IPS-18a (cell line): Measurements from ENCODE around the gene NDUFS2.
A peak's percentile ranks its signal among the peaks of the same experiment; 100 is the strongest.

Experiments
- H3K27ac ChIP-seq: one replicate; pipeline ENCODE4 v1.5.1; 2013; ENCODE audit warnings: low read length
- H3K27me3 ChIP-seq: one replicate; pipeline ENCODE4 v1.6.1; 2013; ENCODE audit warnings: mild to moderate bottlenecking, low read length; ENCODE audit not compliant: control insufficient read depth, insufficient read depth
- H3K36me3 ChIP-seq: one replicate; pipeline ENCODE4 v1.6.1; 2013; ENCODE audit warnings: low read depth, low read length; ENCODE audit not compliant: control insufficient read depth
- H3K4me1 ChIP-seq: one replicate; pipeline ENCODE4 v1.6.1; 2013; ENCODE audit warnings: low read depth, low read length; ENCODE audit not compliant: control insufficient read depth
- H3K4me3 ChIP-seq: one replicate; pipeline ENCODE4 v1.5.1; 2013; ENCODE audit warnings: low read length
- H3K9ac ChIP-seq: one replicate; pipeline ENCODE4 v1.6.1; 2013; ENCODE audit warnings: mild to moderate bottlenecking, low read length, moderate library complexity
- H3K9me3 ChIP-seq: one replicate; pipeline ENCODE4 v1.6.1; 2013; ENCODE audit warnings: low read depth, low read length; ENCODE audit not compliant: control insufficient read depth

Gene NDUFS2

GRCh38 chr1:161162806-161163205, 39.4 kb upstream of the NDUFS2 start:
- Histone ChIP-seq H3K4me3 (no peak overlapping the region), H3K36me3 (peaks cover 16% of the 10 kb centered on the region), H3K27me3 (no peaks in the 10 kb centered on the region), H3K9me3 (no peaks in the 10 kb centered on the region), H3K4me1 (peaks cover 11% of the 10 kb centered on the region), H3K27ac (no peak overlapping the region), H3K9ac (no peak overlapping the region)

GRCh38 chr1:161163793-161164192, 38.4 kb upstream of the NDUFS2 start:
- Histone ChIP-seq H3K4me1 (peaks cover 7% of the 10 kb centered on the region), H3K36me3 (peaks cover 9% of the 10 kb centered on the region), H3K4me3 (no peak overlapping the region), H3K9ac (no peak overlapping the region), H3K27me3 (no peaks in the 10 kb centered on the region), H3K27ac (no peak overlapping the region), H3K9me3 (no peaks in the 10 kb centered on the region)

GRCh38 chr1:161164901-161165610, 37.1 kb upstream of the NDUFS2 start:
- Histone ChIP-seq H3K4me1 (peaks cover 6% of the 10 kb centered on the region), H3K27ac (no peak overlapping the region), H3K4me3 (peak overlapping the region; percentile 76), H3K9me3 (no peaks in the 10 kb centered on the region), H3K36me3 (peaks cover 14% of the 10 kb centered on the region), H3K9ac (peak overlapping the region; percentile 66), H3K27me3 (no peaks in the 10 kb centered on the region)

- Histone ChIP-seq H3K9ac (peak within 1 kb of the TSS; percentile 66), H3K9me3 (no peaks in the 10 kb centered on the region), H3K4me3 (peak within 1 kb of the TSS; percentile 76), H3K27ac (peak within 1 kb of the TSS; percentile 74), H3K36me3 (peaks cover 22% of the 10 kb centered on the region), H3K4me1 (peaks cover 2% of the 10 kb centered on the region), H3K27me3 (no peaks in the 10 kb centered on the region)
Observed at GRCh38 chr1:161165742-161166668, 36.2 kb upstream of the NDUFS2 start, which contains the start of gene PPOX. TSS of gene PPOX (plus strand) at chr1:161166426. CDS start at chr1:161166848, 422 bp downstream.

GRCh38 chr1:161166669-161167548, 35.3 kb upstream of the NDUFS2 start:
- Histone ChIP-seq H3K9me3 (no peaks in the 10 kb centered on the region), H3K27me3 (no peaks in the 10 kb centered on the region), H3K36me3 (peaks cover 28% of the 10 kb centered on the region), H3K4me1 (peaks cover 2% of the 10 kb centered on the region), H3K9ac (peak overlapping the region; percentile 66), H3K4me3 (peak overlapping the region; percentile 76), H3K27ac (no peak overlapping the region)

- Histone ChIP-seq H3K9me3 (no peaks in the 10 kb centered on the region), H3K36me3 (peaks cover 42% of the 10 kb centered on the region)
Observed at GRCh38 chr1:161168906-161169305, 33.3 kb upstream of the NDUFS2 start.

GRCh38 chr1:161171191-161171590, 31.0 kb upstream of the NDUFS2 start:
- Histone ChIP-seq H3K27me3 (no peaks in the 10 kb centered on the region), H3K4me3 (no peak overlapping the region), H3K27ac (no peak overlapping the region), H3K9ac (no peak overlapping the region), H3K9me3 (no peaks in the 10 kb centered on the region), H3K36me3 (peaks cover 47% of the 10 kb centered on the region), H3K4me1 (no peaks in the 10 kb centered on the region)

More at GRCh38 chr1:161168906-161169305, 33.3 kb upstream of the NDUFS2 start:
- no peak overlapping the region for H3K9ac ChIP-seq
- peaks cover 2% of the 10 kb centered on the region for H3K4me1 ChIP-seq
- no peaks in the 10 kb centered on the region for H3K27me3 ChIP-seq
- H3K27ac ChIP-seq, result no peak overlapping the region
- H3K4me3 ChIP-seq, result no peak overlapping the region

- Histone ChIP-seq H3K4me1 (no peaks in the 10 kb centered on the region), H3K9me3 (no peaks in the 10 kb centered on the region), H3K27ac (no peak overlapping the region), H3K9ac (no peak overlapping the region), H3K4me3 (no peak overlapping the region), H3K36me3 (peaks cover 47% of the 10 kb centered on the region), H3K27me3 (no peaks in the 10 kb centered on the region)
Observed at GRCh38 chr1:161171696-161172095, 30.5 kb upstream of the NDUFS2 start.

- H3K4me1 ChIP-seq, result no peaks in the 10 kb centered on the region
- H3K4me3 ChIP-seq, result no peak overlapping the region
- H3K9ac ChIP-seq, result no peak overlapping the region
- no peak overlapping the region for H3K27ac ChIP-seq
- peaks cover 47% of the 10 kb centered on the region for H3K36me3 ChIP-seq
- H3K9me3 ChIP-seq, result no peaks in the 10 kb centered on the region
- no peaks in the 10 kb centered on the region for H3K27me3 ChIP-seq
Observed at GRCh38 chr1:161172349-161172748, 29.8 kb upstream of the NDUFS2 start.

- Histone ChIP-seq H3K36me3 (peaks cover 47% of the 10 kb centered on the region), H3K9ac (no peak overlapping the region), H3K4me1 (peaks cover 2% of the 10 kb centered on the region)
Observed at GRCh38 chr1:161172776-161173376, 29.3 kb upstream of the NDUFS2 start.

More at GRCh38 chr1:161172776-161173376, 29.3 kb upstream of the NDUFS2 start:
- H3K27ac ChIP-seq, result no peak overlapping the region
- no peak overlapping the region for H3K4me3 ChIP-seq
- H3K9me3 ChIP-seq, result no peaks in the 10 kb centered on the region
- no peaks in the 10 kb centered on the region for H3K27me3 ChIP-seq
